Measurements from ENCODE around the gene COL25A1.

The COL25A1 gene

DNA sequence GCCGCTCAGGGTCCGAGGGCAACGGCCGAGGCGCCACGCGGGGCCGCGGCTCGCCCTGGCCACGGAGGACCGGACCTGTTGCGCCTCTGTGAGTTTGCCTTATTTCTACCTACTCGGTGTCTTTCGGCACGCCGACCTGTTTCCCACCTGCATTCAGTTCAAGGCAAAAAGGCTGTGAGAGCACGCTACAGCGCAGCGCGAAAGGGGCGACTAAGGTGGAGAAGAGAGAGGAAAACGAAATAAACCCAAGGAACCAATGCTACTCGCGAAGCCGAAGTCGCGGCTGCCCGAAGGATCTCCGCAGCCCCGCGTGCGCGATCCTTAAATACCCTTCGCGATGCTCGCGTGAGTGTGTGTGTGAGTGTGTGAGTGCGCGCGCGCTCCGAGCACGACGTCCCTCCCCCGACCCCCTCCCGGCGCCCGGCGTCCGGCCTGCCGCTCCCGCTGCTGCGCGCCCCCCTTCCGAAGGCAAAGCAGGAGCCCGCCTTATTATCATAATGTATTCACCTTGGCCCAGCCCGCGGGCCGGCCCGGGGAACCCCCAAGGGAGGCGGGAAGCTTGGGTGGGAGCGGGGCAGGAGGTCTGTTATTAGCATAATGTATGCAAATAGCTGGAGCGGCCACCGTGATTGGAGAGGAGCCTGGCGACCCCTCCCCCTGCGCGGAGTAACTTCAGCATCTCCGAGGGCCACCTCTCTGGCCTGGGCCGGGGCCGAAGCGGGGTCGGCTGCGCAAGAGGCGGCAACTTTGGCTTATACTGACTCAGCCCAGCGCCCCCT, at the start of gene COL25A1:
Gene COL25A1 (minus strand): TSS at position 298 of the 779 bp plus-strand sequence.
- H3K4me3 ChIP-seq: peak within 1 kb of the TSS; percentile 88
- DNase-seq (ENCODE audit: low spot score): no peak
- no peak within 1 kb of the TSS for H3K27ac ChIP-seq
- TF ChIP-seq, protein P1, sequence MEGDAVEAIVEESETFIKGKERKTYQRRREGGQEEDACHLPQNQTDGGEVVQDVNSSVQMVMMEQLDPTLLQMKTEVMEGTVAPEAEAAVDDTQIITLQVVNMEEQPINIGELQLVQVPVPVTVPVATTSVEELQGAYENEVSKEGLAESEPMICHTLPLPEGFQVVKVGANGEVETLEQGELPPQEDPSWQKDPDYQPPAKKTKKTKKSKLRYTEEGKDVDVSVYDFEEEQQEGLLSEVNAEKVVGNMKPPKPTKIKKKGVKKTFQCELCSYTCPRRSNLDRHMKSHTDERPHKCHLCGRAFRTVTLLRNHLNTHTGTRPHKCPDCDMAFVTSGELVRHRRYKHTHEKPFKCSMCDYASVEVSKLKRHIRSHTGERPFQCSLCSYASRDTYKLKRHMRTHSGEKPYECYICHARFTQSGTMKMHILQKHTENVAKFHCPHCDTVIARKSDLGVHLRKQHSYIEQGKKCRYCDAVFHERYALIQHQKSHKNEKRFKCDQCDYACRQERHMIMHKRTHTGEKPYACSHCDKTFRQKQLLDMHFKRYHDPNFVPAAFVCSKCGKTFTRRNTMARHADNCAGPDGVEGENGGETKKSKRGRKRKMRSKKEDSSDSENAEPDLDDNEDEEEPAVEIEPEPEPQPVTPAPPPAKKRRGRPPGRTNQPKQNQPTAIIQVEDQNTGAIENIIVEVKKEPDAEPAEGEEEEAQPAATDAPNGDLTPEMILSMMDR (IDR thresholded peaks at IDR 0.05): no peak

DNA sequence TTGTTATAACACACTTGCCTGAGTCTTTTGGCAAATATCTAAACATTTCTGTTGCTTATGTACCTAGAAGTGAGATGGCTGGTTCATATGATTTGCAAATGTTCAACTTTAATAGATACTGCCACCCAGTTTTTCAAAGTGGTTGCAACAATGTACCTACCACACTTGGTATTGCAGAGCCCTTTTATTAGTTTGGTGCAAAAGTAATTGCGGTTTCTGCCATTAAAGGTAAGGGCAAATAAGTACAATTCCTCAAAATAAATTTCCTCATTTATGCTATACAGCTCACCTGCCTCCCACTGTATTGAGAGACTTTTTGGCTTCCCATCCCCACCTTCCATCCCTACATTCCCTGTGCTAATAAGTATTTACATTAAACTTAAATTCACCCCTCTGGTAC, 47.7 kb upstream of the COL25A1 start:
- Histone ChIP-seq H3K27ac (no peak overlapping the region), H3K4me3 (no peak overlapping the region)
- DNase-seq (ENCODE audit: low spot score): no peak
- TF ChIP-seq, protein P1 (IDR thresholded peaks at IDR 0.05): no peak

DNA sequence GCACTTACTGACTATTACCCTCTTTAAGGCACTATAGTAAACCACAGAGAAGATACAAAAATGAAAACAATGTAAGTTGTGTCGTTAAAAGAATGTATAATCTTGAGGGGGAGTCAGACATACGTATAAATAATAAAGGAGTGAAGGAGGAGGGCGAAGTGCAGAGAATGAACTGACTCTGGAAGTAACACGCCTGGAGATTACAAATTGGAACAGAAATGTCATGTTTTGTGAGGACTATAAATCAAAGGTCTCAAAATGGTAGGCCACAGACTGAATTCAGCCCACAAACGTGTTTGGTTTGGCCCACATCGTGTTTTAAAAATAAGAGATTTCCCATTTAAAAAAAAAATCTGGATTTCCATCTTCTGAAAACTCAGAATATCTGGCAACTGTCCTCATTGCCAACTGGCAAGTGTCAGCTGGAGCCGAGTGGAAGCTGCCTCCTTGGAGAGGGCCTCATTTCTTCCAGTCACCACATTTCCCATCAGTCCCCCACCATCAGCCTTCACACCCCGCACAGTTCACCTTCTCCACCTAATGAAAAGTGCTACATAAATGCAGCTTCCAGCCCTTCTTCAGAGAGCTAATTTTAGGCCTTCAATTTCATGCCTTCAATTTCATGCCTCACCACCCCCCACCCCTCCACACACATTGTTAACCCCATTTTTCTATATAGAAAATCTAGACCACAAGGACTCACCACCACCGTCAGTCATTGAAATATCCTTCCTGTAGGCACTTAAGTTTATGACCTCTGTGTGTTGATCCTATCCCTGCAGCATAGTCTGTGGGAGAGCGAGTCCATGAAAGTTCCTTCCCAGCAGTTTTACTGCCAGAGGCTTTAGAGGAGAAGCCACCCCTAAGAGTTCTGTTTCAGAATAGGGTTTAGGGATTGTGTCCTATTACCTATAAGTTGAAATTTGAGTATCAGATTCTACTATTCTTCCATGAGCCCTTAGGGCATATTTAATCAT, 32.0 kb upstream of the COL25A1 start:
- DNase-seq (ENCODE audit: low spot score): no peak
- H3K4me3 ChIP-seq: no peak overlapping the region
- TF ChIP-seq, protein P1 (IDR thresholded peaks at IDR 0.05): no peak
- H3K27ac ChIP-seq: no peak overlapping the region

DNA sequence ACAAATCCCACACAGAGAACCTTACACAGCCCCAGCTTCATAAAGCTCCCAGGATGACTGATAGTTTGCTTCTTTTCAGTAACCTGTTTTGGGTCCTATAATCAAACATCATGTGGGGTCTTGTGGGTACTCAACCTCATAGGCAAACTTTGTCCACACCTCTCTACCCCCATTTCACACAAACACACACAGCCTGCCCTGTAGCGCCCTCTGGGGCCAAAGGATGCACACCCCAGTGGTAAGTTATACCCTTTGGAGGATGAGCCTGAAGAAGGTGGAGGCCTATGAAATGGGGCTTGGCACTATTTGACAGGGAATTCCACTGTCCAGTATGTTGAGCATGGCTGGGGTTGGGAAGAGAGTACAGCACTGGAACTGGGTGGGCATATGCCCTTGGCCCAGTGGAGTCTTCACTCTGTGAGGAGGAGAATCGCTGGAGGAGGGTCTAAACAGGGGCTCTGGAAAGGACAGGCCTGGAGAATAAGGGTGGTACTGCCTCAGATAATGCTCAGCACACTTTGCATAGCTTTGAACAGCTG, 30.5 kb upstream of the COL25A1 start:
- TF ChIP-seq, protein P1 (IDR thresholded peaks at IDR 0.05): no peak
- DNase-seq (ENCODE audit: low spot score): no peak

GRCh38 chr4:109327641-109328040, 25.2 kb upstream of the COL25A1 start:
- TF ChIP-seq, protein P1 (IDR thresholded peaks at IDR 0.05): no peak
- no peak for DNase-seq (ENCODE audit: low spot score)
- Histone ChIP-seq H3K27ac (no peak overlapping the region), H3K4me3 (no peak overlapping the region)

More for the DNA sequence above, 30.5 kb upstream of the COL25A1 start:
- no peak overlapping the region for H3K4me3 ChIP-seq
- no peak overlapping the region for H3K27ac ChIP-seq

GRCh38 chr4:109325698-109326097, 23.2 kb upstream of the COL25A1 start:
- no peak for DNase-seq (ENCODE audit: low spot score)
- Histone ChIP-seq H3K27ac (no peak overlapping the region), H3K4me3 (no peak overlapping the region)
- TF ChIP-seq, protein P1 (IDR thresholded peaks at IDR 0.05): no peak

All from coronary artery (tissue), 2 donors.